ENCODE data around the gene LPIN1. TPM values are rescaled to one million over a fixed set of nuclear protein-coding genes. Genes with fewer than 3 reads are reported as not detected.

The LPIN1 gene
- total RNA-seq, 1 donor from 2014 or later: 43.0 TPM

- H3K9me3 ChIP-seq (replicated peaks): no peaks in the 10 kb centered on the region
- DNase-seq: peak; percentile 79
- no peak overlapping the region for H3K4me3 ChIP-seq
- peaks cover 37% of the 10 kb centered on the region for H3K4me1 ChIP-seq
- H3K27ac ChIP-seq (replicated peaks): no peak overlapping the region
- no peaks in the 10 kb centered on the region for H3K27me3 ChIP-seq (ENCODE audit: low read depth)
- peaks cover 38% of the 10 kb centered on the region for H3K36me3 ChIP-seq
- TF ChIP-seq CTCF (IDR thresholded peaks at IDR 0.05; ENCODE audit: borderline replicate concordance): no peak
- intact Hi-C loops (cut with micrococcal nuclease): no loop called here
Measured at GRCh38 chr2:11764359-11764758, 17.9 kb downstream of the LPIN1 start.

DNA sequence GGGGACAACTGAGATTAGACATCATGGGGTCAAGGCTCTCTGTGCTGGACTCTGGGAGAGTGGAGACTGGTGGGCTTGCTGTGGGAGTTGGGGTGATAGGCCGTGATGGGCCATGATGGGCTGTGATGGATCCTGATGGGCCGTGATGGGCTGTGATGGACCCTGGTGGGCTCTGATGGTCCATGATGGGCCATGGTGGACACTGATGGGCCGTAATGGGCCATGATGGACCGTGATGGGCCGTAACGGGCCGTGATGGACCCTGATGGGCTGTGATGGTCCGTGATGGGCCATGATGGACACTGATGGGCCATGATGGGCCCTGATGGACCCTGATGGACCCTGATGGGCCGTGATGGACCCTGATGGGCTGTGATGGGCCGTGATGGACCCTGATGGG is 18.5 kb downstream of the LPIN1 start:
- intact Hi-C loops (cut with micrococcal nuclease): no loop called here
- Histone ChIP-seq H3K27me3 (ENCODE audit: low read depth) (no peaks in the 10 kb centered on the region), H3K4me3 (no peak overlapping the region), H3K27ac (replicated peaks) (no peak overlapping the region), H3K4me1 (peaks cover 37% of the 10 kb centered on the region), H3K36me3 (peaks cover 41% of the 10 kb centered on the region), H3K9me3 (replicated peaks) (no peaks in the 10 kb centered on the region)
- no peak for DNase-seq
- TF ChIP-seq CTCF (IDR thresholded peaks at IDR 0.05; ENCODE audit: borderline replicate concordance): no peak

DNA sequence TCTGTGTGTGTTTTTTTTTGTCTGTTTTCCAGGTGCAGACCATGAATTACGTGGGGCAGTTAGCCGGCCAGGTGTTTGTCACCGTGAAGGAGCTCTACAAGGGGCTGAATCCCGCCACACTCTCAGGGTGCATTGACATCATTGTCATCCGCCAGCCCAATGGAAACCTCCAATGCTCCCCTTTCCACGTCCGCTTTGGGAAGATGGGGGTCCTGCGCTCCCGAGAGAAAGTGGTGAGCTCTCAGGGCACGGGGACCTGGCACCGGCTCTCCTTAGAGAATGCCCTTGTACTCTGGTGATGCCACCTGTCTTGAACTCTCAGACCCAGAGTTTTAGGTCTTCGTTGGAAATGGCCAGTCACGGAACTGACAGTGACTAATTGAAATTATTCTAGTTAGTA is 19.1 kb downstream of the LPIN1 start:
- peaks cover 37% of the 10 kb centered on the region for H3K4me1 ChIP-seq

GRCh38 chr2:11766016-11766415 is 19.6 kb downstream of the LPIN1 start:
- Histone ChIP-seq H3K27me3 (ENCODE audit: low read depth) (no peaks in the 10 kb centered on the region), H3K27ac (replicated peaks) (no peak overlapping the region), H3K4me3 (no peak overlapping the region), H3K36me3 (peaks cover 50% of the 10 kb centered on the region), H3K4me1 (peaks cover 37% of the 10 kb centered on the region), H3K9me3 (replicated peaks) (no peaks in the 10 kb centered on the region)
- intact Hi-C loops (cut with micrococcal nuclease): no loop called here
- no peak for DNase-seq
- TF ChIP-seq CTCF (IDR thresholded peaks at IDR 0.05; ENCODE audit: borderline replicate concordance): no peak

More for the DNA sequence above, 19.1 kb downstream of the LPIN1 start:
- Histone ChIP-seq H3K27me3 (ENCODE audit: low read depth) (no peaks in the 10 kb centered on the region), H3K27ac (replicated peaks) (no peak overlapping the region), H3K4me3 (no peak overlapping the region), H3K36me3 (peaks cover 46% of the 10 kb centered on the region), H3K9me3 (replicated peaks) (no peaks in the 10 kb centered on the region)
- no peak for DNase-seq
- TF ChIP-seq CTCF (IDR thresholded peaks at IDR 0.05; ENCODE audit: borderline replicate concordance): no peak
- intact Hi-C loops (cut with micrococcal nuclease): no loop called here

GRCh38 chr2:11767779-11768178 is 21.3 kb downstream of the LPIN1 start:
- intact Hi-C loops (cut with micrococcal nuclease): no loop called here
- Histone ChIP-seq H3K4me1 (peaks cover 35% of the 10 kb centered on the region), H3K4me3 (no peak overlapping the region), H3K27me3 (ENCODE audit: low read depth) (no peaks in the 10 kb centered on the region), H3K36me3 (peaks cover 68% of the 10 kb centered on the region), H3K27ac (replicated peaks) (no peak overlapping the region), H3K9me3 (replicated peaks) (no peaks in the 10 kb centered on the region)
- no peak for DNase-seq
- no peak for TF ChIP-seq CTCF (IDR thresholded peaks at IDR 0.05; ENCODE audit: borderline replicate concordance)

DNA sequence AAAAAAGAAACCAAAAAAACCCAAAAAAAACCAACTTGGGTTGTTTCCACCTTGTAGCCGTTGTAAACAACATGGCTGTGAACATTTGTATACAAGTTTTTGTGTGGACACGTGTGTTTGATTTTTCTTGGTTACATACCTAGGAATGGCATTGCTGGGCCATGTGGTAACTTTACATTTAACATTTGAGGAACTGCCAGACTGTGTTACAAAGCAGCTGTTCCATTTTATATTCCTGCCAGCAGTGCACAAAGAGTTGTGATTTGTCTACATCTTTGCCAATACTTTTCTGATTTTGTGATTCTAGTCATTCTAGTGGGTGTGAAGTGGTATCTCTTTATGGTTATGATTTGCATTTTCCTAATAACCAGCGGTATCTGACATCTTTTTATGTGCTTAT is 22.5 kb downstream of the LPIN1 start:
- Histone ChIP-seq H3K9me3 (replicated peaks) (no peaks in the 10 kb centered on the region), H3K36me3 (peaks cover 80% of the 10 kb centered on the region)
- TF ChIP-seq CTCF (IDR thresholded peaks at IDR 0.05; ENCODE audit: borderline replicate concordance): no peak

More for the DNA sequence above, 22.5 kb downstream of the LPIN1 start:
- no peak for DNase-seq
- intact Hi-C loops (cut with micrococcal nuclease): no loop called here
- Histone ChIP-seq H3K27ac (replicated peaks) (no peak overlapping the region), H3K4me3 (no peak overlapping the region), H3K4me1 (peaks cover 29% of the 10 kb centered on the region), H3K27me3 (ENCODE audit: low read depth) (no peaks in the 10 kb centered on the region)

Measured in left ventricle myocardium inferior (tissue), 1 donor.